Heart left ventricle (tissue), 13 donors: ENCODE results near the gene NECTIN1.

ENCODE experiments used
- CTCF ChIP-seq, 12 donors: fragments of 200-600 bp; sonication (generic) in 4 of 12; IDR thresholded peaks; one replicate each; pipeline versions ENCODE4 v1.5.0 to v1.8.0; 2018 to 2022; ENCODE audit warnings: antibody characterized with exemption in 12 of 12, mild to moderate bottlenecking in 5 of 12
- POLR2A ChIP-seq, 2 donors: fragments of 450-650 bp; IDR thresholded peaks; one replicate each; pipeline ENCODE4 v1.6.1; 2017; ENCODE audit warnings: antibody characterized with exemption in 2 of 2, mild to moderate bottlenecking in 2 of 2, moderate library complexity in 2 of 2
- donor health status: ischemic (EF 13 %, LVEDD 7.1; RV severe dilation, severe dysfunction).
- donor health status: DM: no; HTN: yes; CAD: no.
- donor health status: DM: no; HTN: no; CAD: no.
- donor health status: ischemic (EF 25% LVEDD 6.9; RV normal size, moderate dysfunction).
- donor health status: ischemic (EF 25% LVEDD 5.7; RV mildly dilated, moderate dysfunction).
- donor health status: ischemic (EF 35%, LVEDD 5.7; RV mildly dilated, moderate dysfunction).
- donor health status: nonischemic (EF 11% LVEDD 7.7; RV severe dilation, severe dysfunction).
- donor health status: DM: yes; HTN: yes; CAD: no.
- donor health status: PGD.
- donor health status: ischemic (EF 29% LVEDD 5.4; RV normal size, mild dysfunction).
- donor health status: nonischemic (EF 23%, LVEDD 6.1; RV moderate dilation, normal function).

GRCh38 chr11:119608201-119608600 lies 120.8 kb downstream of the NECTIN1 start:
- TF ChIP-seq CTCF (IDR thresholded peaks at IDR 0.05) (no peak), POLR2A (IDR thresholded peaks at IDR 0.05) (no peak)
